ENCODE data around the gene TMEM43.

Gene TMEM43

GRCh38 chr3:14156843-14157561, 32.1 kb downstream of the TMEM43 start:
- TF ChIP-seq POLR2A (IDR thresholded peaks at IDR 0.05; ENCODE audit: low read depth, low read length): no peak
- TF ChIP-seq TAF1 (IDR thresholded peaks at IDR 0.05; ENCODE audit: borderline replicate concordance, low read depth, low read length): no peak
- no peak for TF ChIP-seq POLR2AphosphoS5 (IDR thresholded peaks at IDR 0.05; ENCODE audit: low read depth, low read length)
- no peak for DNase-seq (ENCODE audit: insufficient read length)
- FAIRE-seq: no peak

- DNase-seq (ENCODE audit: insufficient read length) (no peak), FAIRE-seq (no peak)
- TF ChIP-seq POLR2AphosphoS5 (IDR thresholded peaks at IDR 0.05; ENCODE audit: low read depth, low read length) (no peak), TAF1 (IDR thresholded peaks at IDR 0.05; ENCODE audit: borderline replicate concordance, low read depth, low read length) (no peak), POLR2A (IDR thresholded peaks at IDR 0.05; ENCODE audit: low read depth, low read length) (no peak)
Observed at GRCh38 chr3:14157951-14158350, 33.1 kb downstream of the TMEM43 start.

- FAIRE-seq (no peak), DNase-seq (ENCODE audit: insufficient read length) (no peak)
- TF ChIP-seq POLR2A (IDR thresholded peaks at IDR 0.05; ENCODE audit: low read depth, low read length) (no peak), POLR2AphosphoS5 (IDR thresholded peaks at IDR 0.05; ENCODE audit: low read depth, low read length) (no peak), TAF1 (IDR thresholded peaks at IDR 0.05; ENCODE audit: borderline replicate concordance, low read depth, low read length) (no peak)
Observed at GRCh38 chr3:14158370-14158769, 33.5 kb downstream of the TMEM43 start.

- FAIRE-seq (no peak), DNase-seq (ENCODE audit: insufficient read length) (no peak)
- TF ChIP-seq POLR2A (IDR thresholded peaks at IDR 0.05; ENCODE audit: low read depth, low read length) (no peak), POLR2AphosphoS5 (IDR thresholded peaks at IDR 0.05; ENCODE audit: low read depth, low read length) (no peak)
Observed at GRCh38 chr3:14159426-14159825, 34.6 kb downstream of the TMEM43 start.

GRCh38 chr3:14161282-14161681, 36.4 kb downstream of the TMEM43 start:
- no peak for DNase-seq (ENCODE audit: insufficient read length)
- TF ChIP-seq TAF1 (IDR thresholded peaks at IDR 0.05; ENCODE audit: borderline replicate concordance, low read depth, low read length) (no peak), POLR2A (IDR thresholded peaks at IDR 0.05; ENCODE audit: low read depth, low read length) (no peak), POLR2AphosphoS5 (IDR thresholded peaks at IDR 0.05; ENCODE audit: low read depth, low read length) (no peak)
- no peak for FAIRE-seq

- FAIRE-seq: no peak
- TF ChIP-seq TAF1 (IDR thresholded peaks at IDR 0.05; ENCODE audit: borderline replicate concordance, low read depth, low read length): no peak
- no peak for DNase-seq (ENCODE audit: insufficient read length)
Observed at GRCh38 chr3:14162178-14162577, 37.3 kb downstream of the TMEM43 start.

- DNase-seq (ENCODE audit: insufficient read length) (no peak), FAIRE-seq (no peak)
- TF ChIP-seq POLR2A (IDR thresholded peaks at IDR 0.05; ENCODE audit: low read depth, low read length) (no peak), POLR2AphosphoS5 (IDR thresholded peaks at IDR 0.05; ENCODE audit: low read depth, low read length) (no peak), TAF1 (IDR thresholded peaks at IDR 0.05; ENCODE audit: borderline replicate concordance, low read depth, low read length) (no peak)
Observed at GRCh38 chr3:14166877-14167603, 42.2 kb downstream of the TMEM43 start.

- DNase-seq (ENCODE audit: insufficient read length): no peak
- TF ChIP-seq POLR2AphosphoS5 (IDR thresholded peaks at IDR 0.05; ENCODE audit: low read depth, low read length): no peak
- no peak for TF ChIP-seq POLR2A (IDR thresholded peaks at IDR 0.05; ENCODE audit: low read depth, low read length)
- no peak for TF ChIP-seq TAF1 (IDR thresholded peaks at IDR 0.05; ENCODE audit: borderline replicate concordance, low read depth, low read length)
- FAIRE-seq: no peak
Observed at GRCh38 chr3:14169435-14169834, 44.6 kb downstream of the TMEM43 start.

- DNase-seq (ENCODE audit: insufficient read length) (no peak), FAIRE-seq (no peak)
- TF ChIP-seq TAF1 (IDR thresholded peaks at IDR 0.05; ENCODE audit: borderline replicate concordance, low read depth, low read length): no peak
- no peak for TF ChIP-seq POLR2AphosphoS5 (IDR thresholded peaks at IDR 0.05; ENCODE audit: low read depth, low read length)
- no peak for TF ChIP-seq POLR2A (IDR thresholded peaks at IDR 0.05; ENCODE audit: low read depth, low read length)
Observed at GRCh38 chr3:14169871-14170270, 45.0 kb downstream of the TMEM43 start.

GRCh38 chr3:14170531-14171159, 45.8 kb downstream of the TMEM43 start:
- FAIRE-seq (no peak), DNase-seq (ENCODE audit: insufficient read length) (no peak)
- TF ChIP-seq POLR2AphosphoS5 (IDR thresholded peaks at IDR 0.05; ENCODE audit: low read depth, low read length): no peak
- no peak for TF ChIP-seq TAF1 (IDR thresholded peaks at IDR 0.05; ENCODE audit: borderline replicate concordance, low read depth, low read length)
- TF ChIP-seq POLR2A (IDR thresholded peaks at IDR 0.05; ENCODE audit: low read depth, low read length): no peak

- TF ChIP-seq TAF1 (IDR thresholded peaks at IDR 0.05; ENCODE audit: borderline replicate concordance, low read depth, low read length) (no peak), POLR2AphosphoS5 (IDR thresholded peaks at IDR 0.05; ENCODE audit: low read depth, low read length) (no peak), POLR2A (IDR thresholded peaks at IDR 0.05; ENCODE audit: low read depth, low read length) (no peak)
- DNase-seq (ENCODE audit: insufficient read length): no peak
- FAIRE-seq: no peak
Observed at GRCh38 chr3:14172496-14172895, 47.6 kb downstream of the TMEM43 start.

- no peak for DNase-seq (ENCODE audit: insufficient read length)
- no peak for FAIRE-seq
- TF ChIP-seq POLR2A (IDR thresholded peaks at IDR 0.05; ENCODE audit: low read depth, low read length) (no peak), TAF1 (IDR thresholded peaks at IDR 0.05; ENCODE audit: borderline replicate concordance, low read depth, low read length) (no peak), POLR2AphosphoS5 (IDR thresholded peaks at IDR 0.05; ENCODE audit: low read depth, low read length) (no peak)
Observed at GRCh38 chr3:14174483-14174882, 49.6 kb downstream of the TMEM43 start.

Data from GM12892 (cell line).